Gastroesophageal sphincter (tissue), 4 donors: ENCODE results near the gene KRTAP9-8. TPM values are rescaled to one million over a fixed set of nuclear protein-coding genes. Genes with fewer than 3 reads are reported as not detected.
"Not testable (repeated sequence)": the region's sequence is repeated elsewhere in the genome, so short reads cannot be mapped to it uniquely, and the experiment has no call there.

Experiments used
- ATAC-seq: fragments of 150-250 bp; one replicate; pipeline ENCODE4 v1.9.1; 2016; ENCODE audit warnings: mild to moderate bottlenecking, moderate library complexity
- H3K27ac ChIP-seq, 4 donors: fragments of 200-600 bp; sonication (generic) in 3 of 4; 1 replicate in 3 of 4; 2 replicates in 1 of 4; pipeline ENCODE4 v1.5.1; 2016 to 2019
- H3K27me3 ChIP-seq: fragments of 200-600 bp; sonication (generic); one replicate; pipeline ENCODE4 v1.5.1; 2019
- H3K36me3 ChIP-seq, 2 donors: fragments of 200-600 bp; sonication (generic); one replicate each; pipeline ENCODE4 v1.5.1; 2019; ENCODE audit warnings: control low read depth in 1 of 2
- H3K4me1 ChIP-seq, 3 donors: fragments of 200-600 bp; sonication (generic); 1 replicate in 2 of 3; 2 replicates in 1 of 3; pipeline ENCODE4 v1.5.1; 2016 to 2019; ENCODE audit warnings: control low read depth in 2 of 3
- H3K4me3 ChIP-seq, 2 donors: fragments of 200-600 bp; sonication (generic); one replicate each; pipeline ENCODE4 v1.5.1; 2019; ENCODE audit warnings: mild to moderate bottlenecking in 1 of 2, moderate library complexity in 1 of 2
- H3K9me3 ChIP-seq, 3 donors: fragments of 200-600 bp; sonication (generic); one replicate each; pipeline ENCODE4 v1.5.1; 2017 to 2019; ENCODE audit warnings: control low read depth in 2 of 3
- EP300 ChIP-seq: sonication (generic); formaldehyde crosslinking; IDR thresholded peaks from one replicate; pipeline ENCODE4 v1.6.1; 2017; ENCODE audit warnings: antibody characterized with exemption, mild to moderate bottlenecking
- POLR2A ChIP-seq, 2 donors: fragments of 450-650 bp; IDR thresholded peaks; one replicate each; pipeline ENCODE4 v1.6.1; 2017; ENCODE audit warnings: antibody characterized with exemption in 2 of 2, mild to moderate bottlenecking in 2 of 2, moderate library complexity in 1 of 2
- POLR2AphosphoS5 ChIP-seq: sonication (generic); formaldehyde crosslinking; IDR thresholded peaks from one replicate; pipeline ENCODE4 v1.6.1; 2017; ENCODE audit warnings: antibody characterized with exemption
- WGBS, 2 donors: methylation state at CpG; one replicate each; pipeline ENCODE4 v1.1.5; 2018; ENCODE audit warnings: low coverage in 1 of 2; 5-methylcytosine and 5-hydroxymethylcytosine counted together
- total RNA-seq, 4 donors: library from RNA; depleted of rRNA; stranded (reverse); fragments of >200 nt; gene quantifications; one replicate each; pipeline ENCODE4 v1.1.0, GENCODE V29; 2016
- TF ChIP-seq, protein P1 (sequence below), 4 experiments: fragments of 200-600 bp in 2 of 4; fragments of 450-650 bp in 2 of 4; sonication (generic) in 1 of 4; IDR thresholded peaks; one replicate each; pipeline ENCODE4 v1.5.1; 2017 to 2019; ENCODE audit warnings: antibody characterized with exemption in 4 of 4, mild to moderate bottlenecking in 2 of 4, moderate library complexity in 2 of 4

The KRTAP9-8 gene
- total RNA-seq, 4 donors from 2014 or later, result not detected

DNA sequence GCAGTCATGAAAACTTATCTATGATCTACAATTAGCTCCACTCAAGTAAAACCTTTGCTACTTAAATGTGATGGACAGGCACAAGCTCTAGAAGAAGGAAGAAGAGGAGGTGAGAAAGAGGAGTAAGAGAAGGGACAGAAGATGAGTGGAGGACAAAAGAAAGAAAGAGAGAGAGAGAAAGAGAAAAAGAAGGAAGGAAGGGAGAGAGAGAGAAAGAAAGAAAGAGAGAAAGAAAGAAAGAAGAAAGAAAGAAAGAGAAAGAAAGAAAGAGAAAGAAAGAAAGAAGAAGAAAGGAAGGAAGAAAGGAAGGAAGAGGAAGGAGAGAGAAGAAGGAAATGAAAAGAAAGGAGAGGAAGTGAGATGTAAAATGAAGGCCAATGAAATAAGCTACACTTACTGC lies 7.7 kb upstream of the KRTAP9-8 start:
- Histone ChIP-seq H3K4me1 (no peaks in the 10 kb centered on the region), H3K4me3 (no peak overlapping the region), H3K9me3 (no peaks in the 10 kb centered on the region), H3K27me3 (peaks cover 36% of the 10 kb centered on the region), H3K36me3 (no peaks in the 10 kb centered on the region), H3K27ac (no peak overlapping the region)
- TF ChIP-seq POLR2AphosphoS5 (no peak), EP300 (no peak)
- TF ChIP-seq, protein P1, sequence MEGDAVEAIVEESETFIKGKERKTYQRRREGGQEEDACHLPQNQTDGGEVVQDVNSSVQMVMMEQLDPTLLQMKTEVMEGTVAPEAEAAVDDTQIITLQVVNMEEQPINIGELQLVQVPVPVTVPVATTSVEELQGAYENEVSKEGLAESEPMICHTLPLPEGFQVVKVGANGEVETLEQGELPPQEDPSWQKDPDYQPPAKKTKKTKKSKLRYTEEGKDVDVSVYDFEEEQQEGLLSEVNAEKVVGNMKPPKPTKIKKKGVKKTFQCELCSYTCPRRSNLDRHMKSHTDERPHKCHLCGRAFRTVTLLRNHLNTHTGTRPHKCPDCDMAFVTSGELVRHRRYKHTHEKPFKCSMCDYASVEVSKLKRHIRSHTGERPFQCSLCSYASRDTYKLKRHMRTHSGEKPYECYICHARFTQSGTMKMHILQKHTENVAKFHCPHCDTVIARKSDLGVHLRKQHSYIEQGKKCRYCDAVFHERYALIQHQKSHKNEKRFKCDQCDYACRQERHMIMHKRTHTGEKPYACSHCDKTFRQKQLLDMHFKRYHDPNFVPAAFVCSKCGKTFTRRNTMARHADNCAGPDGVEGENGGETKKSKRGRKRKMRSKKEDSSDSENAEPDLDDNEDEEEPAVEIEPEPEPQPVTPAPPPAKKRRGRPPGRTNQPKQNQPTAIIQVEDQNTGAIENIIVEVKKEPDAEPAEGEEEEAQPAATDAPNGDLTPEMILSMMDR (IDR thresholded peaks at IDR 0.05), result no peak
- no peak for ATAC-seq

DNA sequence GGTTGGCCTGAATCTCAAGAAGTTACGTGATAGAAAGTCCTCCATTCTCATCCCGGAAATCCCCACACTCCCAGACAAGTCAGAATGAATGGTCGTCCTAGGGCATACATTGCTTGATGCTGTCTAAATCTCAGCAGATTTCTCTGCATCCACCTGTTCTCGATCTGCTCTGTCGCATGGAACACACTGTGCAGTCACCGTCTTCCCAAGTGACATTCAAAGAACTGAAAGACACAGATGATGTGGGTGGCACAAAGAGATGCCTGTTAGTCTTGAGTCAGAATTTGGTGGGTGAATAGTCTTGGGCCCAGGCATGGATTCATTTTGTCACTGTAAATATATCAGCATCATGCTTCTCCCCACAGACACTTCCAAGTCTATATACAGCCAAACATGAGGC lies 6.1 kb upstream of the KRTAP9-8 start:
- Histone ChIP-seq H3K4me3 (no peak overlapping the region), H3K4me1 (no peaks in the 10 kb centered on the region), H3K27me3 (peaks cover 31% of the 10 kb centered on the region), H3K9me3 (no peaks in the 10 kb centered on the region), H3K27ac (no peak overlapping the region), H3K36me3 (no peaks in the 10 kb centered on the region)
- TF ChIP-seq POLR2AphosphoS5 (no peak), POLR2A (IDR thresholded peaks at IDR 0.05) (no peak)
- 77 to 87% methylated on average over 4 to 6 of the region's 6 CpGs for whole genome bisulfite sequencing, 2 donors
- ATAC-seq, result no peak

DNA sequence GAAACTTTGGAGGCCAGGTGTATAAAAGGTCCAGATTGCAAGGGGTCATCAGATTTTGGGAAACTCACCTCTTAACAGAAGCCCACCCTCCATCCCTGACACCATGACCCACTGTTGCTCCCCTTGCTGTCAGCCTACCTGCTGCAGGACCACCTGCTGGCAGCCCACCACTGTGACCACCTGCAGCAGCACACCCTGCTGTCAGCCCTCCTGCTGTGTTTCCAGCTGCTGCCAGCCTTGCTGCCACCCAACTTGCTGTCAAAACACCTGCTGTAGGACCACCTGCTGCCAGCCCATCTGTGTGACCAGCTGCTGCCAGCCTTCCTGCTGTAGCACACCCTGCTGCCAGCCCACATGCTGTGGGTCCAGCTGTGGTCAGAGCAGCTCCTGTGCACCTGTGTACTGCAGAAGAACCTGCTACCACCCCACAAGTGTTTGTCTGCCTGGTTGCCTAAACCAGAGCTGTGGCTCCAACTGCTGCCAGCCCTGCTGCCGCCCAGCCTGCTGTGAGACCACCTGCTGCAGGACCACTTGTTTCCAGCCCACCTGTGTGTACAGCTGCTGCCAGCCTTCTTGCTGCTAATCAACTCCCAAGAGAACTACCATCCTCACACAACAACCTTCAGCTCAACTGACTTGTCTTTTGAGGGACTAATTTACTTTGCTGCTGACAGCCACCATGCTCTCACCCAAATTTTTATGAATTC lies 5.2 kb upstream of the KRTAP9-8 start, which contains the start of gene KRTAP9-3:
Gene KRTAP9-3, plus strand, starts transcription at position 51 of the 707 bp plus-strand sequence. Its CDS starts 53 bp downstream, at position 104.
- peaks cover 31% of the 10 kb centered on the region for H3K27me3 ChIP-seq
- not testable (repeated sequence) for H3K9me3 ChIP-seq, H3K27ac ChIP-seq, H3K4me1 ChIP-seq, H3K4me3 ChIP-seq, H3K36me3 ChIP-seq, ATAC-seq
- no CpG with 5 or more reads among the region's 1 CpG for WGBS, 2 donors

DNA sequence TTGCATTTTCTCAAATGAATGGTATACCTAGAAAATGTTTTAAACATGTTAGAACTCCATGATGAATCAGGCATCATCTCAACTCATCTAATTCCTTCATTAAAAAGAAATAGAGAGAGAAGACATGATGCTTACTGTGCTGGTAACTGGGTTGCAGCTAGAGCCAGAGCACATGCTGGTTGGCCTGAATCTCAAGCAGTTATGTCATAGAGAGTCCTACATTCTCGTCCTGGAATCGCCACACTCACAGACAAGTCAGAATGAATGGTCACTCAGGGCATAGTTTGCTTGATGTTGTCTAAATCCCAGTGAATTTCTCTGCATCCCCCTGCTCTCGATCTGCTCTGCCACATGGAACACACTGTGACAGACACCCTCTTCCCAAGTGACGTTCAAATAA lies 683 bp upstream of the KRTAP9-8 start:
- H3K4me3 ChIP-seq, H3K9me3 ChIP-seq, H3K36me3 ChIP-seq, H3K4me1 ChIP-seq, H3K27ac ChIP-seq, ATAC-seq: not testable (repeated sequence)
- H3K27me3 ChIP-seq, result peaks cover 32% of the 10 kb centered on the region
- WGBS, 2 donors, result 54 to 60% methylated on average over 4 of the region's 4 CpGs

DNA sequence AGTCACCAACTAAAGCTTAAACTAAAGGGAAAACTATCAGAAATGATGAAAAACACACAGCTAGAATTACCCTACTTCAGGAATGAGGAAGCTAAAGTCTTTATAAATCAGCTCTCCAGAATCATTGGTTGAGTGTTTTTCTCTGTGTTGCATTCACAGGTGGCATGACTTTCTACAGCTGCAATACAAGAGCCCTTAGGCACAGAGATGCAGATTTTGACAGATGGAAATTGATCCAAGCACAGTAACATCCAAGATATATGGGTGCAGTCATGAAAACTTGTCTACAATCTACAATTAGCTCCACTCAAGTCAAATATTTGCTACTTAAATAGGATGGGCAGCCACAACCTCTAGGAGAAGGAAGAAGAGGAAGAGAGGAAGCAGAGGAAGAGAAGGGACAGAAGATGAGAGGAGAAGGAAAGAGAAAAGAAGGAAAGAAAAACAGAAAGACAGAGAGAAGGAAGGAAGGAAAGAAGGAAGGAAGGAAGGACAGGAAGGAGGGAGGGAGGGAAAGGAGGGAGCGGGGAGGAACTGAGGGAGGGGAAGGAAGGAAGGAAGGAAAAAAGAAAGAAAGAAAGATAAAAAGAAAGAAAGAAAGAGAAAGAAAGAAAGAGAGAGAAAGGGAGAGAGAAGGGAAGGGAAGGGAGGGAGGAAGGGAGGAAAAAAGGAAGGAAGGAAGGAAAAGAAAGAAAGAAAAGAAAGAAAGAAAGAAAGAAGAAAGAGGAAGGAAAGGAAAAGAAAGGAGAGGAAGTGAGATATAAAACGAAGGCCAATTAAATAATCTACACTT lies 9.4 kb downstream of the KRTAP9-8 start:
- 43 to 50% methylated on average over 1 to 2 of the region's 2 CpGs for WGBS, 2 donors
- ATAC-seq, H3K4me3 ChIP-seq, H3K9me3 ChIP-seq, H3K4me1 ChIP-seq, H3K27ac ChIP-seq, H3K36me3 ChIP-seq: not testable (repeated sequence)
- H3K27me3 ChIP-seq, result peaks cover 10% of the 10 kb centered on the region

DNA sequence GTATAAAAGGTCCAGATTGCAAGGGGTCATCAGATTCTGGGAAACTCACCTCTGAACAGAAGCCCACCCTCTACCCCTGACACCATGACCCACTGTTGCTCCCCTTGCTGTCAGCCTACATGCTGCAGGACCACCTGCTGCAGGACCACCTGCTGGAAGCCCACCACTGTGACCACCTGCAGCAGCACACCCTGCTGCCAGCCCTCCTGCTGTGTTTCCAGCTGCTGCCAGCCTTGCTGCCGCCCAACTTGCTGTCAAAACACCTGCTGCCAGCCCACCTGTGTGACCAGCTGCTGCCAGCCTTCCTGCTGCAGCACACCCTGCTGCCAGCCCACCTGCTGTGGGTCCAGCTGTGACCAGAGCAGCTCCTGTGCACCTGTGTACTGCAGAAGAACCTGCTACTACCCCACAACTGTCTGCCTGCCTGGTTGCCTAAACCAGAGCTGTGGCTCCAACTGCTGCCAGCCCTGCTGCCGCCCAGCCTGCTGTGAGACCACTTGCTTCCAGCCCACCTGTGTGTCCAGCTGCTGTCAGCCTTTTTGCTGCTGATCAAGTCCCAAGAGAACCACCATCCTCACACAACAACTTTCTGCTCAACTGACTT lies 11.9 kb downstream of the KRTAP9-8 start, which contains the start of gene KRTAP9-4:
Gene KRTAP9-4, plus strand, starts transcription at position 51 of the 604 bp plus-strand sequence. Its CDS starts 34 bp downstream, at position 85.
- ATAC-seq, H3K36me3 ChIP-seq, H3K27ac ChIP-seq, H3K4me1 ChIP-seq, H3K9me3 ChIP-seq, H3K4me3 ChIP-seq: not testable (repeated sequence)
- H3K27me3 ChIP-seq, result peaks cover 20% of the 10 kb centered on the region
- no CpG with 5 or more reads among the region's 2 CpGs for WGBS, 2 donors

GRCh38 chr17:41251261-41251660 lies 13.5 kb downstream of the KRTAP9-8 start:
- Histone ChIP-seq H3K27ac (no peak overlapping the region), H3K27me3 (peaks cover 27% of the 10 kb centered on the region), H3K9me3 (no peaks in the 10 kb centered on the region), H3K4me1 (no peaks in the 10 kb centered on the region), H3K36me3 (no peaks in the 10 kb centered on the region), H3K4me3 (no peak overlapping the region)
- 100% methylated on average over 1 of the region's 1 CpG for WGBS, 2 donors
- no peak for ATAC-seq
- TF ChIP-seq EP300, result no peak
- TF ChIP-seq POLR2A (IDR thresholded peaks at IDR 0.05), result no peak
- TF ChIP-seq, protein P1 (IDR thresholded peaks at IDR 0.05), result no peak
- TF ChIP-seq POLR2AphosphoS5, result no peak
